Measurements from ENCODE around the gene EIF4E3.

Gene EIF4E3

DNA sequence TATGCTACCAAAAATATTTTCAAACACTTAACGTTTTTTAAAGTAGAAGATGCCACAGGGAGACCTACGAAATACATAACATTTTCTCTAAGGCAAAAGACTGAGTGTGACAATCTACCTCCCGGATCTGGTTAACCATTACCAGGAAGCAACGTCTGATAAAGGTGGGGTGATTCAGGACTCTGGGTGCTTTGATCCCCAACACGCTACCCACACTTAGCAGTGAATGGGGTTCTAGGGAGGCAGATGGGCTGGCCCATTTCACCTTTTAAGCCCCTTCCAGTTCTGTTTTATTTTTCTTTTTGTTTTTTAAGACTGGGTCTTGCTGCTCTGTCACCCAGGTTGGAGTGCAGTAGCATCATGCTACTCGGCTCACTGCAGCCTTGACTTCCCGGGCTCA, 39.5 kb downstream of the EIF4E3 start:
- DNase-seq: no peak

GRCh38 chr3:71684757-71685386, 40.3 kb downstream of the EIF4E3 start:
- no peak for DNase-seq

GRCh38 chr3:71684046-71684756, 41.0 kb downstream of the EIF4E3 start:
- DNase-seq: no peak

- peak; percentile 82 for DNase-seq
Measured at GRCh38 chr3:71681224-71681668, 44.0 kb downstream of the EIF4E3 start.

GRCh38 chr3:71680603-71681002, 44.6 kb downstream of the EIF4E3 start:
- DNase-seq: peak; percentile 78

DNA sequence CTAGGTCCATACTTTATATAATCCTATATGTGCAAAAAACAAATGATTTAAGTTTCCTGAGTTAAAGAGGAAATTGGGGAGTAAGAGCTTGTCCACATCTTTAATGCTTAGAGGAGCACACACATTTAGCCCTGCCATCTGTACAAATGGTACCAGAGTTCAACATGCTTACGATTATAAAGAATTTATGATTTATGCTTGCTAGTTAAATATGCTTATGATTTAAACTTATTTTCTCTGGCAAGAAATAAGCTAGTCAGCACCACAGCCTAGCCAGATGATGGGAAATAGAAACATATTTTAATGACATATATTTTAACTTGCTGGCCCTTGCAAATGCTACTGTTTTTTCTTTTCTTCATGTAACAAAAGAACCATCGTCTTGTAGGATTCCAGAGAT, 48.3 kb downstream of the EIF4E3 start:
- DNase-seq: no peak

DNA sequence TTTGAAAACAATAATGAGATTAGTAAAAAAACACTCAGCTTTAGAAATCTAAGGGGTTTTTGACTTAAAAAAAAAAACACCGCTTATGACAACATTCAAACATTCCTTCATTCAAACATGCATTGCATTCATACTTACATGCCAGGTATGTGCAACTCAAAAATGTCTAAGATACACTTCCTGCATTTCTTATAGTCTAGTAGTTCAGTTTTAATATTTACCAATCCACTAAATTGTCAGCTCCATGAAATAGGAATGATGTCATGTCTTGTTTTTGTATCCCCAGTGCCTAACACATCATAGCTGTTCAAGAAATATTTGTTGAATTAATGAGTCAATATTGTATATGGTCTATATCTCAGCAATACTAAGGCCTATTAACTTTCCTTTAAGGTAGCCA, 51.7 kb downstream of the EIF4E3 start:
- DNase-seq: no peak

DNA sequence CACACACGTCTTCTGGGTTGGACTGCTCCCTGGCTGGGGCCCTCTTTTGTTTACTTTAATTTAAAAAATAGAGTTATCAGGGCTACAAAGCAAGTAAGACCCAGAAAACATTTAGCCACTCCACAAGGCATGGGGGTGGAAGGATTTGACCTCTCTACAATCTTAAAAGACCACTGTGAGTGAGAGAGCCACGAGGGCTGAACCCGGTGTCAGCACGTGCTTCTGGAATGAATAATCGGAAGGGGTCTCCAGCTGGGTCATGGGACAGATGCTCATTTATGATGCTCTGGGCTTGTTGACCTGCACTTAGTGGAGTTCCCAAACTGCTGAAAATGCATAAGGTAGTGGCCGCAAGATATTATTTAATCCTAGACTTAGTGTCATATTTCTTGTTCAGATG, 52.4 kb downstream of the EIF4E3 start:
- no peak for DNase-seq

- DNase-seq: no peak
Measured at GRCh38 chr3:71672340-71672739, 52.9 kb downstream of the EIF4E3 start.

- DNase-seq: no peak
Measured at GRCh38 chr3:71671216-71671845, 53.9 kb downstream of the EIF4E3 start.

GRCh38 chr3:71662568-71662967, 62.6 kb downstream of the EIF4E3 start:
- DNase-seq: no peak

GRCh38 chr3:71662056-71662455, 63.1 kb downstream of the EIF4E3 start:
- no peak for DNase-seq

DNA sequence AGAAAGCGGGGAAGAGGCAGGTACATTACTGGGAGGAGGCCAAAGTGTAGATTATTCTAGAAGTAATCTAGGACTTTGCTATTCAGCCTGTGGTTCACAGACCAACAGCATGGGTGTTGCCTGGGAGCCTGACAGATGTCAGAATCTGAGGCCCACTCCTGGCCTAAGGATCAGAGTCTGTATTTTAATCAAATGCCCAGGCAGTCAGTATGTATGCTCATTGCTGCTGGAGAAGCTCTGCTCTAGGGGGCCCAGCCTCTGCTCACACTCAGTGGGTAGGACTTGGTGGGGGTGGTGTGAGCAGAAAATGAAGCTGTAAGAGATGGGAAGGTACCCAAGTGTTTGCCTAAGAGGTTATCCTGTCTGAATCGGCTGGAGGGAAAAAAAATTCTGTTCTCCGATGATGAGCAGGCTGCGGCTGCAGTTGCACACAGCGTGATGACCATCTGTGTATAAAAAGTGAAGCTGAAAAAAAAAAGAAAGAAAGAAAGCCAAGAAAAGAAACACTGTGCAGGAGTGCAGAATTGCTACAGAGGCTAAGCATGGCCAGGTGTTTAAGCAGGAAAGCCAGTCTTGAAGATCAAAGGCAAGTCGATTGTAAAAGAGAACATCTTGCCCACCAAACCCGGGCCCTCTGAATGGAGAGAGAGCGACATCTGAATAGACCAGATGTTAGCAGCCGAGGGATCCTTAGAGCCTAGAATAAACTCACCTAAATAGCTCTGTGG, 65.2 kb downstream of the EIF4E3 start:
- no peak for DNase-seq

GRCh38 chr3:71657831-71658530, 67.2 kb downstream of the EIF4E3 start:
- DNase-seq: no peak

GRCh38 chr3:71655061-71655460, 70.1 kb downstream of the EIF4E3 start:
- DNase-seq: no peak

DNA sequence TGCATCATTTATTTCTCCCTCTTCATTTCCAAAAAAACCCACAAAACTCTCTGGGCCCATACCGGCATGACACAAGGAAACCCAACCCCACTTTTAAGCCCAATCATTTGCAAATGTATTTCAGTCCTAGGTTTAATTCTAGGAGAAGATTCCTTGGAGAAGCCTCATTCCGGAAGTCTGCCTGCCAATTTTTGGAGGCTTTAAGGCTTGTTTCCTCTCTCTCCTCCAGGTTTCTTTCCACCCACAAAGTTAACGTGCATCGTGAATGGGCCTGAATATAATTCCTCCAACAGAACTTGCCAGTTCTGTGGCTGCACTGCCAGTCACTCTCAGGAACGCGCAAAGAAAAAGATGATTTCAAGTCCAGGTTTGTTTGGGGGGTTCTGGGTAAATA, 71.8 kb downstream of the EIF4E3 start:
- no peak for DNase-seq

GRCh38 chr3:71652781-71653413, 72.3 kb downstream of the EIF4E3 start:
- peak; percentile 63 for DNase-seq

DNA sequence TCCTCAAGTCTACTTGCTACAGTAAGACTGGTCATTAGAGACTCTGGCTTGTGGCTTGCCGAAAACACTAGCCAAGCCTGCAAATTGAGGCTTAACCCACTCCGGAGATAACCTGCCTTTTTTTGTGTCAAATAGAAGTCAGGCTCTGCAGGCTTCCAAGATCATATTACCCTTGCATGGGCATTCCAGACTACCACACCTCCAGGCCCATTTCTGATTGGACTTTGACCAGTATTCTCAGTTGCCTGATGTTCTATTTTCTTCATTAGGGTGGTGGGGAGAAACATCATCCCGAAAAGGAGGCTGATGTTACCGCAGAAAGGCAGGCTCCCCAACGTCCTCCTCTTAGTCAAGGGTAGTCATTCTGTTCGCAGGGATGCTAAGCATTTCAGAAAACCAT, 73.6 kb downstream of the EIF4E3 start:
- no peak for DNase-seq

DNA sequence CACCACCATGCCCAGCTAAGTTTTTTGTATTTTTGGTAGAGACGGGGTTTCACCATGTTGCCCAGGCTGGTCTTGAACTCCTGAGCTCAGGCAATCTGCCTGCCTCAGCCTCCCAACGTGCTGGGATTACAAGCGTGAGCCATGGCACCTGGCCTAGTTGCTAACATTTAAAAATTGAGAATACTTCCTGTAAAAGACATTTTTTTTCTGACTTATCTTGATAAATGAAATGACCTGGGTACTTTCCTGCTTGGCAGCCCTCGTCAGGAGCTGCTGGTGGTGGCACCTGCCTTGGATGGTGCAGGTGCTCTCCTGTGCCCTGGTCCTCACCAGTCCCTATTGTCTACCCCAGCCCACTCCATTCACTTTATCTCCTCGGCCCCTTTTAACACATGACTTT, 74.8 kb downstream of the EIF4E3 start:
- DNase-seq: no peak

GRCh38 chr3:71649757-71650156, 75.4 kb downstream of the EIF4E3 start:
- DNase-seq: no peak

- no peak for DNase-seq
Measured at GRCh38 chr3:71647751-71648150, 77.5 kb downstream of the EIF4E3 start.

GRCh38 chr3:71646971-71647370, 78.2 kb downstream of the EIF4E3 start:
- no peak for DNase-seq

Measured in inflammatory macrophage treated with lipopolysaccharide for 4 hours (primary cell).